ENCODE results near the gene ITGA3.
A peak's percentile ranks its signal among the peaks of the same experiment; 100 is the strongest.

Gene ITGA3

GRCh38 chr17:50081757-50082156 is 25.8 kb downstream of the ITGA3 start:
- H3K36me3 ChIP-seq (ENCODE audit: low read length): no peaks in the 10 kb centered on the region
- no peaks in the 10 kb centered on the region for H3K9me3 ChIP-seq (ENCODE audit: insufficient read depth, low read length)

DNA sequence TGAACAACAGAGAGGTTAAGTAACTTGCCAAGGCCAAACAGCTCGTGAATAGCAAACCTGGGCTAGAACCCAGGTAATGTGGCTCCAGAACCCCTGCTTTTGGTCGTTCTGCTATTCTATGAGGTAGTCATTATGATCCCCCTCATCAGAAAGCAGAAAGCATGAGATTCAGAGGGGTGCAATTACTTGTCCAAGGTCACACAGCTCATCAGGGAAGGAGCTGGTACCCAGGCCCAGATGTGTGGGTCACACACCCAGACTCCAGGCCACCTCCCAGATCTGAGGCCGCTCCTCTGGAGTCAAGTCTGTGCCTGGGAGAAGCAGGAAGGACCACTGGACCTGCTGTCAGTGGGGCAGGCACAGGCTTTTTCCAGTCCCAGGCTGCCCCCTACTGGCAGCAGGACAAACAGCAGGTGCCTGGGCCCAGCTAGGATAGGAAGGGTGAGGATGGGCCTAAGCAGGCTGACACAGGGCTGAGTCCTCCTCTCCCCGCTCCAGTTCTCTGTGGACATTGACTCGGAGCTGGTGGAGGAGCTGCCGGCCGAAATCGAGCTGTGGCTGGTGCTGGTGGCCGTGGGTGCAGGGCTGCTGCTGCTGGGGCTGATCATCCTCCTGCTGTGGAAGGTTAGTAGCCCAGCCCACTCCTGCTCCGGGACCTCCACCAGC is 31.5 kb downstream of the ITGA3 start:
- Histone ChIP-seq H4K20me1 (ENCODE audit: low read depth, low read length) (no peaks in the 10 kb centered on the region), H3K36me3 (ENCODE audit: low read length) (no peaks in the 10 kb centered on the region), H3K27ac (ENCODE audit: low read depth, low read length) (no peak overlapping the region), H3K9me2 (replicated peaks; ENCODE audit: insufficient read depth, low read length) (no peaks in the 10 kb centered on the region), H3K9me3 (ENCODE audit: insufficient read depth, low read length) (no peaks in the 10 kb centered on the region), H3K27me3 (ENCODE audit: low read length) (no peaks in the 10 kb centered on the region), H3K4me2 (ENCODE audit: low read depth, low read length, poor library complexity, severe bottlenecking) (no peak overlapping the region), H3K9ac (ENCODE audit: low read length) (no peak overlapping the region), H3K4me3 (ENCODE audit: insufficient read depth, low read length, poor library complexity, severe bottlenecking) (no peak overlapping the region), H3F3A (ENCODE audit: insufficient read depth) (peaks cover 3% of the 10 kb centered on the region; the same call in 1 of the 2 replicates), H3K79me2 (ENCODE audit: insufficient read depth, low read length) (no peaks in the 10 kb centered on the region), H2AFZ (ENCODE audit: low read depth, low read length, severe bottlenecking) (no peak overlapping the region)
- TF ChIP-seq, protein P1, sequence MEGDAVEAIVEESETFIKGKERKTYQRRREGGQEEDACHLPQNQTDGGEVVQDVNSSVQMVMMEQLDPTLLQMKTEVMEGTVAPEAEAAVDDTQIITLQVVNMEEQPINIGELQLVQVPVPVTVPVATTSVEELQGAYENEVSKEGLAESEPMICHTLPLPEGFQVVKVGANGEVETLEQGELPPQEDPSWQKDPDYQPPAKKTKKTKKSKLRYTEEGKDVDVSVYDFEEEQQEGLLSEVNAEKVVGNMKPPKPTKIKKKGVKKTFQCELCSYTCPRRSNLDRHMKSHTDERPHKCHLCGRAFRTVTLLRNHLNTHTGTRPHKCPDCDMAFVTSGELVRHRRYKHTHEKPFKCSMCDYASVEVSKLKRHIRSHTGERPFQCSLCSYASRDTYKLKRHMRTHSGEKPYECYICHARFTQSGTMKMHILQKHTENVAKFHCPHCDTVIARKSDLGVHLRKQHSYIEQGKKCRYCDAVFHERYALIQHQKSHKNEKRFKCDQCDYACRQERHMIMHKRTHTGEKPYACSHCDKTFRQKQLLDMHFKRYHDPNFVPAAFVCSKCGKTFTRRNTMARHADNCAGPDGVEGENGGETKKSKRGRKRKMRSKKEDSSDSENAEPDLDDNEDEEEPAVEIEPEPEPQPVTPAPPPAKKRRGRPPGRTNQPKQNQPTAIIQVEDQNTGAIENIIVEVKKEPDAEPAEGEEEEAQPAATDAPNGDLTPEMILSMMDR (IDR thresholded peaks at IDR 0.05; ENCODE audit: insufficient read depth, low read length, poor library complexity, severe bottlenecking): peak; percentile 88
- TF ChIP-seq EZH2phosphoT487 (conservative IDR thresholded peaks at IDR 0.05; ENCODE audit: low read length): no peak

More at GRCh38 chr17:50081757-50082156, 25.8 kb downstream of the ITGA3 start:
- no peak overlapping the region for H2AFZ ChIP-seq (ENCODE audit: low read depth, low read length, severe bottlenecking)
- no peak overlapping the region for H3K4me2 ChIP-seq (ENCODE audit: low read depth, low read length, poor library complexity, severe bottlenecking)
- H3K4me3 ChIP-seq (ENCODE audit: insufficient read depth, low read length, poor library complexity, severe bottlenecking): no peak overlapping the region
- no peak overlapping the region for H3K27ac ChIP-seq (ENCODE audit: low read depth, low read length)
- H3F3A ChIP-seq (ENCODE audit: insufficient read depth): peaks cover 3% of the 10 kb centered on the region; the same call in 1 of the 2 replicates
- H3K9ac ChIP-seq (ENCODE audit: low read length): no peak overlapping the region
- TF ChIP-seq, protein P1 (IDR thresholded peaks at IDR 0.05; ENCODE audit: insufficient read depth, low read length, poor library complexity, severe bottlenecking): no peak
- no peak for TF ChIP-seq EZH2phosphoT487 (conservative IDR thresholded peaks at IDR 0.05; ENCODE audit: low read length)
- no peaks in the 10 kb centered on the region for H3K79me2 ChIP-seq (ENCODE audit: insufficient read depth, low read length)
- H3K27me3 ChIP-seq (ENCODE audit: low read length): no peaks in the 10 kb centered on the region
- no peaks in the 10 kb centered on the region for H4K20me1 ChIP-seq (ENCODE audit: low read depth, low read length)
- no peaks in the 10 kb centered on the region for H3K9me2 ChIP-seq (replicated peaks; ENCODE audit: insufficient read depth, low read length)

DNA sequence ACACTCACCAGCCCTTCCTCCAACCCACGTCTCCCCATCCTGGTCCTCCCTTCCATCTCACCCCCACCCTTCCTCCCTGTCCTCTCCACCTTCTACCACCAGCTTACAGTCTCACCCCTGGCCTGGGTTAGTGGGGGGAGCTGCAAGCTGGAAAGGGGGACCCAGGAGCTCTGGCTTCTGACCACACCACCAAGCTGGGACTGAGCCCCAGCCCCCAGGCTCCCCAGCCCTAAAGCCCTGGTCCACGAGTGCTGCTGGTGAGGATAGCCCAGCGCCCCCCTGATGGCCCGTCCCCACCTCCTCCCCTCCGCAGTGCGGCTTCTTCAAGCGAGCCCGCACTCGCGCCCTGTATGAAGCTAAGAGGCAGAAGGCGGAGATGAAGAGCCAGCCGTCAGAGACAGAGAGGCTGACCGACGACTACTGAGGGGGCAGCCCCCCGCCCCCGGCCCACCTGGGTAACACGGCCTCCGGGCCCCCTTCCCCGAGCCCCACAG is 32.0 kb downstream of the ITGA3 start:
- Histone ChIP-seq H2AFZ (ENCODE audit: low read depth, low read length, severe bottlenecking) (no peak overlapping the region), H3K9me3 (ENCODE audit: insufficient read depth, low read length) (no peaks in the 10 kb centered on the region), H3K36me3 (ENCODE audit: low read length) (no peaks in the 10 kb centered on the region), H3K4me2 (ENCODE audit: low read depth, low read length, poor library complexity, severe bottlenecking) (no peak overlapping the region), H3K79me2 (ENCODE audit: insufficient read depth, low read length) (no peaks in the 10 kb centered on the region), H3K27ac (ENCODE audit: low read depth, low read length) (no peak overlapping the region), H3K27me3 (ENCODE audit: low read length) (no peaks in the 10 kb centered on the region), H3K9ac (ENCODE audit: low read length) (no peak overlapping the region), H3F3A (ENCODE audit: insufficient read depth) (peaks cover 3% of the 10 kb centered on the region; the same call in 1 of the 2 replicates), H4K20me1 (ENCODE audit: low read depth, low read length) (no peaks in the 10 kb centered on the region), H3K4me3 (ENCODE audit: insufficient read depth, low read length, poor library complexity, severe bottlenecking) (no peak overlapping the region), H3K9me2 (replicated peaks; ENCODE audit: insufficient read depth, low read length) (no peaks in the 10 kb centered on the region)
- TF ChIP-seq EZH2phosphoT487 (conservative IDR thresholded peaks at IDR 0.05; ENCODE audit: low read length): no peak
- TF ChIP-seq, protein P1 (IDR thresholded peaks at IDR 0.05; ENCODE audit: insufficient read depth, low read length, poor library complexity, severe bottlenecking): no peak

All from SU-DHL-6 (cell line).